Stimulated activated naive B cell treated with anti-CD40 and anti-IgM and Interleukin-4, amounts not matched to agents 10 μg/mL and 1 μg/mL and 100 μg/mL, for 72 hours (primary cell): ENCODE measurements around the gene GIMAP7.
"Not testable (repeated sequence)": the region's sequence is repeated elsewhere in the genome, so short reads cannot be mapped to it uniquely, and the experiment has no call there.

Source experiments
- ATAC-seq, 2 donors: fragments of 150-1000 bp; cut with Tn5 transposase; replicated peaks; 2 replicates each; pipeline ENCODE4 v1.10.0; 2021; ENCODE audit warnings: moderate library complexity in 1 of 2
- DNase-seq: peaks from one replicate; pipeline ENCODE4 v3.0.0; 2021
- H3K27ac Mint-ChIP-seq: one replicate; pipeline ENCODE4 v1.8.0; 2022; ENCODE audit warnings: mild to moderate bottlenecking, mixed read lengths
- H3K27me3 Mint-ChIP-seq, 2 donors: one replicate each; pipeline ENCODE4 v1.8.0; 2022; ENCODE audit warnings: mixed read lengths in 2 of 2
- H3K36me3 Mint-ChIP-seq, 2 donors: one replicate each; pipeline ENCODE4 v1.8.0; 2022; ENCODE audit warnings: mixed read lengths in 2 of 2, mild to moderate bottlenecking in 1 of 2
- H3K4me1 Mint-ChIP-seq, 2 donors: one replicate each; pipeline ENCODE4 v1.8.0; 2022; ENCODE audit warnings: mixed read lengths in 2 of 2, mild to moderate bottlenecking in 1 of 2
- H3K4me3 Mint-ChIP-seq, 2 donors: one replicate each; pipeline ENCODE4 v1.8.0; 2022; ENCODE audit warnings: mild to moderate bottlenecking in 2 of 2, mixed read lengths in 2 of 2, moderate library complexity in 1 of 2
- H3K9me3 Mint-ChIP-seq, 2 donors: one replicate each; pipeline ENCODE4 v1.8.0; 2022; ENCODE audit warnings: mixed read lengths in 2 of 2, mild to moderate bottlenecking in 1 of 2

The GIMAP7 gene

GRCh38 chr7:150514748-150515222 lies at the start of gene GIMAP7:
Gene GIMAP7 (plus strand): TSS chr7:150514872. CDS start chr7:150519975, 5,103 bp downstream.
- ATAC-seq (peak in 1 of 2 donors; percentile 20), DNase-seq (no peak)
- Mint-ChIP-seq H3K9me3 (peaks cover 0 to 3% of the 10 kb centered on the region in 2 donors), H3K36me3 (no peaks in the 10 kb centered on the region), H3K4me1 (peaks cover 6 to 9% of the 10 kb centered on the region in 2 donors), H3K27ac (no peak within 1 kb of the TSS), H3K27me3 (peaks cover 7 to 8% of the 10 kb centered on the region in 2 donors), H3K4me3 (peak within 1 kb of the TSS in 1 of 2 donors; percentile 4)

GRCh38 chr7:150464962-150465361 lies 49.7 kb upstream of the GIMAP7 start:
- H3K27me3 Mint-ChIP-seq = peaks cover 0 to 5% of the 10 kb centered on the region in 2 donors
- no peak for DNase-seq
- no peak overlapping the region for H3K4me3 Mint-ChIP-seq
- no peaks in the 10 kb centered on the region for H3K4me1 Mint-ChIP-seq
- ATAC-seq = no peak
- no peak overlapping the region for H3K27ac Mint-ChIP-seq
- peaks cover 24 to 28% of the 10 kb centered on the region in 2 donors for H3K9me3 Mint-ChIP-seq
- peaks cover 9 to 13% of the 10 kb centered on the region in 2 donors for H3K36me3 Mint-ChIP-seq

DNA sequence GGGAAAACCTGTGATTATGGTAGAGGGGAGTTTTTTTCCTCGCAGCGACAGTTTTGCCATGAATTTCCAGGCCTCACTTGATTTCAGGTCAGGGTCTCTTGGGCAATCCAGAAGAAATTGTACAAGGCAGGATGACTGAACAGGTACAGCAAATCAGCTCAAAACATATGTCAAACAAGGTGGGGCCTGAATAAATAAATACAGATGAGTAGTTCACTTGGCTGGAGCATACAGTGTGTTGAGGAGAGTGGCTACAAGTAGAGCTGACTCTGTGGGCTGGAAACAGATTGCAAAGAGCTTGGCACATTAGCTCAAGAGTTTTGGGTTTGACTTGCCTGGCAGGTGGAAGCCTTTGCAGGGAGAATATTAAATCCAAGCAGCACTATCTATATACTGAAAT lies 49.3 kb upstream of the GIMAP7 start:
- peaks cover 0 to 5% of the 10 kb centered on the region in 2 donors for H3K27me3 Mint-ChIP-seq
- H3K36me3 Mint-ChIP-seq = peaks cover 9 to 12% of the 10 kb centered on the region in 2 donors
- DNase-seq (no peak), ATAC-seq (no peak)
- no peaks in the 10 kb centered on the region for H3K4me1 Mint-ChIP-seq
- no peak overlapping the region for H3K27ac Mint-ChIP-seq
- H3K4me3 Mint-ChIP-seq = no peak overlapping the region
- H3K9me3 Mint-ChIP-seq = peaks cover 24 to 25% of the 10 kb centered on the region in 2 donors

GRCh38 chr7:150466477-150466876 lies 48.2 kb upstream of the GIMAP7 start:
- no peaks in the 10 kb centered on the region for H3K4me1 Mint-ChIP-seq
- no peak overlapping the region for H3K4me3 Mint-ChIP-seq
- H3K36me3 Mint-ChIP-seq = peaks cover 9 to 11% of the 10 kb centered on the region in 2 donors
- peaks cover 0 to 5% of the 10 kb centered on the region in 2 donors for H3K27me3 Mint-ChIP-seq
- peaks cover 20% of the 10 kb centered on the region in 2 donors for H3K9me3 Mint-ChIP-seq
- no peak overlapping the region for H3K27ac Mint-ChIP-seq
- DNase-seq = no peak
- no peak for ATAC-seq

- Mint-ChIP-seq H3K27ac (no peak overlapping the region), H3K27me3 (peaks cover 0 to 5% of the 10 kb centered on the region in 2 donors), H3K36me3 (peaks cover 4% of the 10 kb centered on the region in 2 donors), H3K4me3 (no peak overlapping the region), H3K4me1 (no peaks in the 10 kb centered on the region), H3K9me3 (peaks cover 6% of the 10 kb centered on the region in 2 donors)
- ATAC-seq (no peak), DNase-seq (no peak)
Observed at GRCh38 chr7:150468241-150468640, 46.4 kb upstream of the GIMAP7 start.

DNA sequence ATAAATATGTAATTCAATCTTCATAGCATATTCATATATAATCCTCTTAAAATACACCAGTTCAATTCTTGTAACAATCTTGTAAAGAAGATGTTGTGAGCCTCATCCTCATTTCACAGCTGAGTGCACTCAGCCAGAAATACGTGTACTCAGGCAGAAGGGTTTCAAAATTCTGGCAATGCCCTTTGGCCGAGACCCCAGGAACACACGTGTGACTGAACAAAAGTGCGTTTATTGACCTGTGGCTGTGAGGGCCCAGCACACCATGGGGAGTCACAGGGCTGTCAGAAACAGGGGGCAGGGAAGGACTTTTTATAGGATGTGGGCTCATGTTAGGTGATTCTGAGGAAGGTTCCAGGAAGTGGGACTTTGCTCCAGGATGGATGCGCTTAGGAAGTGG lies 42.8 kb upstream of the GIMAP7 start:
- Mint-ChIP-seq H3K9me3 (no peaks in the 10 kb centered on the region), H3K4me3 (no peak overlapping the region), H3K27ac (no peak overlapping the region), H3K4me1 (no peaks in the 10 kb centered on the region), H3K27me3 (peaks cover 0 to 5% of the 10 kb centered on the region in 2 donors), H3K36me3 (no peaks in the 10 kb centered on the region)
- ATAC-seq (no peak), DNase-seq (no peak)

- Mint-ChIP-seq H3K27ac (no peak overlapping the region), H3K4me1 (no peaks in the 10 kb centered on the region)
Observed at GRCh38 chr7:150473902-150474301, 40.8 kb upstream of the GIMAP7 start.

GRCh38 chr7:150476285-150476684 lies 38.4 kb upstream of the GIMAP7 start:
- no peaks in the 10 kb centered on the region for H3K9me3 Mint-ChIP-seq
- no peaks in the 10 kb centered on the region for H3K36me3 Mint-ChIP-seq
- peaks cover under 1 to 2% of the 10 kb centered on the region in 2 donors for H3K4me1 Mint-ChIP-seq
- no peak overlapping the region for H3K4me3 Mint-ChIP-seq
- ATAC-seq = no peak
- H3K27me3 Mint-ChIP-seq = peaks cover 0 to 2% of the 10 kb centered on the region in 2 donors
- H3K27ac Mint-ChIP-seq = no peak overlapping the region
- no peak for DNase-seq

More at GRCh38 chr7:150473902-150474301, 40.8 kb upstream of the GIMAP7 start:
- Mint-ChIP-seq H3K9me3 (no peaks in the 10 kb centered on the region), H3K36me3 (no peaks in the 10 kb centered on the region), H3K4me3 (no peak overlapping the region), H3K27me3 (peaks cover 0 to 5% of the 10 kb centered on the region in 2 donors)
- ATAC-seq (no peak), DNase-seq (no peak)

DNA sequence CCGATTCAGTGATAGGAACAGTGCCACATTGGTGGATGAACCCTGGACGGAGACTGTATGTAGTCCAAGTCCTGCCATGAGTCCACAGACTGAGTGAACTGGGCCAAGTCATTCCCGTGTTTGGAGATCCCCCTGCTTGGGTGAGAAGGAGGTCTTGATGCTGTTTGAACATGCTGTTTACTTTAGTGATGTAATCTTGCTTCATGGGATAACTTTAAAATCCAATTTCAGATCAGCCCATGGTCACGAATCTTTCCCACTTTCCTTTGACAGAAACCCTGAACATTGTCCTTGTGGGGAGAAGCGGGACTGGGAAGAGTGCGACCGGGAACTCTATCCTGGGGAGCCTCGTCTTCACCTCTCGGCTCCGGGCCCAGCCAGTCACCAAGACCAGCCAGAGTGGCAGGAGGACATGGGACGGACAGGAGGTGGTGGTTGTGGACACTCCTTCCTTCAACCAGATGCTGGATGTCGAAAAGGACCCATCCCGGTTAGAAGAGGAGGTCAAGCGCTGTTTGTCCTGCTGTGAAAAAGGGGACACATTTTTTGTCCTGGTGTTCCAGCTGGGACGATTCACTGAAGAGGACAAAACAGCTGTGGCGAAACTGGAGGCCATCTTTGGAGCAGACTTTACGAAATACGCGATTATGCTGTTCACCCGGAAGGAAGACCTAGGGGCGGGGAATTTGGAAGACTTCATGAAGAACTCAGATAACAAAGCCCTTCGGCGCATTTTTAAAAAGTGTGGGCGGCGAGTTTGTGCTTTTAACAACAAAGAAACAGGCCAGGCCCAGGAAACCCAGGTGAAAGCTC lies 37.6 kb upstream of the GIMAP7 start:
- no peak for DNase-seq
- peaks cover 0 to 7% of the 10 kb centered on the region in 2 donors for H3K27me3 Mint-ChIP-seq
- ATAC-seq = no peak
- no peaks in the 10 kb centered on the region for H3K9me3 Mint-ChIP-seq
- H3K27ac Mint-ChIP-seq = no peak overlapping the region
- peaks cover 6% of the 10 kb centered on the region in 2 donors for H3K4me1 Mint-ChIP-seq
- no peak overlapping the region for H3K4me3 Mint-ChIP-seq
- H3K36me3 Mint-ChIP-seq = no peaks in the 10 kb centered on the region

DNA sequence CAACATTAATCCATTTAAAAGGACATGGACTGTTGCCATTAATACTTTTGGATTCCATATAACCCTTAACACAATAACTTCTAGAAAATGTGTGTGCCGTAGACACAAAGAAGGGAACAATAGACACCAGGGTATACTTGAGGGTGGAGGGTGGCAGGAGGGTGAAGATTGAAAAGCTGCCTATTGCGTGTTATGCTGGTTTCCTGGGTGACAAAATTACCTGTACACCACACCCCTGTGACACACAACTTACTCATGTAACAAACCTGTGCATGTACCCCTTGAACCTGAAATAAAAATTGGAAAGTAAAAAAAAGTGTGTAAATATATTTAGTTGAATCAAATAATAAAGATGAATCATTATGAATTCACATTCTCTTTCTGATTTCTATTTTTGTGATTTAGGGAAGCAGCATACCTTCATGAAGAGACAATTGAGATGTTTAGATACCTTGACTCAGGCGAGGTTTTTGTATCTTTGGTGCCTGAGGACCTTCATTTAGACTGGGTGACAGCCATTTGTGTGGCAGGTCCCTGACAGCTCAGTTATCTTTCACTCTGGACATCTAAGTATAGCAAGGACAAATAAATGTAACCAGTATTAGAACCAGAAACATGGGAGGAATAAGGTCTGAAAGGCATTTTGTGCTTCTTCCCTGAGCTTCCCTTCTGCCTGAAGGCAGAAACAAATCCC lies 35.5 kb upstream of the GIMAP7 start:
- Mint-ChIP-seq H3K27me3 (peaks cover 4 to 12% of the 10 kb centered on the region in 2 donors), H3K36me3 (no peaks in the 10 kb centered on the region), H3K9me3 (no peaks in the 10 kb centered on the region), H3K4me3 (no peak overlapping the region), H3K4me1 (peaks cover 20% of the 10 kb centered on the region in 2 donors), H3K27ac (no peak overlapping the region)
- ATAC-seq = no peak
- no peak for DNase-seq

DNA sequence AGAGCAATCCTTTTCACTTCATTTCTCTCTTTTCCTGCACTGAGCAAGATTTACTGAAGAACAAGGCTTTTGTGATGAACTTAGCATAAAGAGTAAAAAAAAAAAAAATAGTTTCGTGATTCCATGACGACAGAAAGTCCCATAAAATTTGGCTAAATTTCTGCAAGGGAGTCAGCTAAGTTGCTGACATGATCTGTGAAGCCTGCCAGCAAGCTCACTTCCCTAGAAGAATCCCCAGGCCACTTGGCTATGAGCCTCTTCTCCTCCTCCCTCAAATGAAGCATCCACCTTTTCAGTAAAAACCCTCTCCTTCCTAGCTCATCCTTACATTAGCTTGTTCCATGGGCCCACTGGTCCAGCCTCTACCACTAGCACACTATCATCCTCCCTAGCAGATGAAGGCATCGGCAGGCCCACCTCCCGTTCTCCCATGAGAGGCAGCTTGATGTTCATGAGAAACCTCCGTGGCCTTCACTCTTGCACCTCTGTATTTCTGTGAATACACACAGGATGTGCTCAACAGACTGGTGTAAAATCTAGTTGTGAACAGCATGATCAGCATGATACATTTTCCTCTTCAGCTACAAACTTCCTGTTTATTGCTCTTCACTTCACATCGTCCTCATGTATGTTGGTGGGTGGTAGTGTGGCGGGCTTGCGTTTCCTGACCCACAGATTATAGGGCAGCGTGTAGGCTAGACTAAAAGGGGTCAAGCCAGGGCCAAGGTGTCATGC lies 33.3 kb upstream of the GIMAP7 start:
- ATAC-seq = no peak
- DNase-seq = no peak
- Mint-ChIP-seq H3K27ac (no peak overlapping the region), H3K27me3 (peaks cover 4 to 12% of the 10 kb centered on the region in 2 donors), H3K4me1 (peaks cover 23 to 24% of the 10 kb centered on the region in 2 donors), H3K4me3 (no peak overlapping the region), H3K9me3 (no peaks in the 10 kb centered on the region), H3K36me3 (no peaks in the 10 kb centered on the region)

DNA sequence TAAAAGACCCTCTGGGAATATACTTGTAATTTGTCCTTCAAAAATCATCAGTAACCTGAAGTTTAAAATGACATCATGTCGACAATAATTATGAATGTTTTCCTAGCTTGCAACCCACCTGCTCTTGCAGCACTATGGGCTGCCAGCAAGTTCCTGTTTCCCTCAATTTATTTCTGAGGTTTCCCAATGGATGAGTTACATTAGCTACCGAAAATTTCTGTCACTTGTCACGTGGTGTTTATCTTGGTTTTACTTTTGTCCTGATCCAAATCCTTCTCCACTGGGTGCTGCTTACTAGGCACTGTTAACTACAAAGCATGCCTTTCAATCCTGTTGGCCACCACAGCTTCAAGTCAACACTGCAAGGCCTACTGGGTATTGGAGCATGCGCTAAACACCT lies 32.8 kb upstream of the GIMAP7 start:
- H3K9me3 Mint-ChIP-seq = no peaks in the 10 kb centered on the region
- peaks cover 4 to 12% of the 10 kb centered on the region in 2 donors for H3K27me3 Mint-ChIP-seq
- ATAC-seq (no peak), DNase-seq (no peak)
- H3K4me3 Mint-ChIP-seq = no peak overlapping the region
- no peaks in the 10 kb centered on the region for H3K36me3 Mint-ChIP-seq
- H3K4me1 Mint-ChIP-seq = peaks cover 23 to 24% of the 10 kb centered on the region in 2 donors
- no peak overlapping the region for H3K27ac Mint-ChIP-seq

DNA sequence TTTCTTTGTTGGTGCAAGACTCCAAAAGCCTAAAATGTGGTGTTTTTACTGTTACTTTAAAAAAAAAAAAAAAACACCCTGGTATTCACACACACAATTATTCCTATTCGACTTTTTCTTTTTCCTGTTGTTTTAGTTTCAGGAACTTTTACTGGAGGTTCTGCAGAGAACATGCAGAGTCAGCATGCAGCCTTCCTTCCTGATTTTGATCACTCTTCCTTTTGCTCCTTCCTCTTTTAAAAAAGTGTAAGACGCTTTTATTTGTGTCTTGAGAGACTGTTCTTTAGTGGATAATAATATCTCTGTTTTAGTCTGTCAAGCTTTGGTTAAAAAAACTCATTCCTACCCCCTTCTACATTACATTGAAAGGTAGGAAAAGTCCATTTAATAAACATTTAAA lies 31.2 kb upstream of the GIMAP7 start:
- H3K9me3 Mint-ChIP-seq, H3K4me3 Mint-ChIP-seq, H3K27ac Mint-ChIP-seq, ATAC-seq, DNase-seq, H3K36me3 Mint-ChIP-seq: not testable (repeated sequence)
- Mint-ChIP-seq H3K27me3 (peaks cover 4 to 12% of the 10 kb centered on the region in 2 donors), H3K4me1 (peaks cover 23 to 24% of the 10 kb centered on the region in 2 donors)

GRCh38 chr7:150484071-150484470 lies 30.6 kb upstream of the GIMAP7 start:
- Mint-ChIP-seq H3K27me3 (peaks cover 4 to 12% of the 10 kb centered on the region in 2 donors), H3K4me1 (peaks cover 23 to 24% of the 10 kb centered on the region in 2 donors)
- H3K4me3 Mint-ChIP-seq, DNase-seq, H3K9me3 Mint-ChIP-seq, H3K36me3 Mint-ChIP-seq, H3K27ac Mint-ChIP-seq, ATAC-seq: not testable (repeated sequence)
